ENCODE measurements around the gene EXTL1. TPM values are rescaled to one million over a fixed set of nuclear protein-coding genes. Genes with fewer than 3 reads are reported as not detected.

Gene EXTL1
- total RNA-seq (0.09 TPM), polyA plus RNA-seq (0.14 TPM)
- long read RNA-seq, donor 1, result 0 reads
- long read RNA-seq, donor 2, result 0 reads
- long read RNA-seq, donor 3, result 0 reads
- long read RNA-seq, donor 4, result 0 reads
- long read RNA-seq, donor 5, result 0 reads
- long read RNA-seq, donor 6, result 0 reads
- long read RNA-seq, donor 7, result 0 reads
- long read RNA-seq, donor 8, result 0 reads
- long read RNA-seq, donor 9, result 0 reads
- long read RNA-seq, donor 10, result 0 reads

- no peaks in the 10 kb centered on the region for H3K36me3 ChIP-seq (ENCODE audit: control insufficient read depth in 2 of 2, insufficient read depth in 2 of 2, low read length in 1 of 2)
- peak in 1 of 9 donors; percentile 49 for DNase-seq (ENCODE audit: low read depth in 6 of 9, low spot score in 9 of 9)
- peak within 1 kb of the TSS in 1 of 2 donors; percentile 17 for H3K4me3 ChIP-seq (ENCODE audit: low read length in 2 of 2)
- no peaks in the 10 kb centered on the region for H3K27me3 ChIP-seq (ENCODE audit: control insufficient read depth in 2 of 2, insufficient read depth in 1 of 2, low read length in 1 of 2)
- peaks cover 16 to 63% of the 10 kb centered on the region in 2 donors for H3K4me1 ChIP-seq (ENCODE audit: control insufficient read depth in 2 of 2, insufficient read depth in 2 of 2, low read length in 2 of 2)
- H3K27ac ChIP-seq (ENCODE audit: low read depth in 1 of 2, low read length in 1 of 2), result no peak within 1 kb of the TSS
- 82% methylated on average over 15 of the region's 15 CpGs for WGBS
- no peaks in the 10 kb centered on the region for H3K9me3 ChIP-seq (ENCODE audit: control insufficient read depth in 2 of 2, insufficient read depth in 1 of 2, low read length in 1 of 2)
These were observed at the start of gene EXTL1 for GRCh38 chr1:26021647-26022403. Gene EXTL1 (plus strand): TSS chr1:26021775. CDS start chr1:26022647, 872 bp downstream.

GRCh38 chr1:25971811-25972180 is 49.8 kb upstream of the EXTL1 start:
- 59% methylated on average over 1 of the region's 1 CpG for WGBS
- H3K36me3 ChIP-seq (ENCODE audit: control insufficient read depth in 2 of 2, insufficient read depth in 2 of 2, low read length in 1 of 2), result peaks cover 80 to 95% of the 10 kb centered on the region in 2 donors
- H3K4me3 ChIP-seq (ENCODE audit: low read length in 2 of 2), result peak overlapping the region; percentile 4 to 26
- DNase-seq (ENCODE audit: low read depth in 6 of 9, low spot score in 9 of 9), result no peak
- H3K27me3 ChIP-seq (ENCODE audit: control insufficient read depth in 2 of 2, insufficient read depth in 1 of 2, low read length in 1 of 2), result no peaks in the 10 kb centered on the region
- peak overlapping the region; percentile 96 for H3K27ac ChIP-seq (ENCODE audit: low read depth in 1 of 2, low read length in 1 of 2)
- H3K9me3 ChIP-seq (ENCODE audit: control insufficient read depth in 2 of 2, insufficient read depth in 1 of 2, low read length in 1 of 2), result peaks cover 0 to 2% of the 10 kb centered on the region in 2 donors
- H3K4me1 ChIP-seq (ENCODE audit: control insufficient read depth in 2 of 2, insufficient read depth in 2 of 2, low read length in 2 of 2), result peaks cover 45 to 76% of the 10 kb centered on the region in 2 donors

GRCh38 chr1:25973610-25974321 is 47.8 kb upstream of the EXTL1 start:
- no peak overlapping the region for H3K4me3 ChIP-seq (ENCODE audit: low read length in 2 of 2)
- H3K9me3 ChIP-seq (ENCODE audit: control insufficient read depth in 2 of 2, insufficient read depth in 1 of 2, low read length in 1 of 2), result peaks cover 0 to 2% of the 10 kb centered on the region in 2 donors
- no peak for DNase-seq (ENCODE audit: low read depth in 6 of 9, low spot score in 9 of 9)
- H3K27ac ChIP-seq (ENCODE audit: low read depth in 1 of 2, low read length in 1 of 2), result peak overlapping the region; percentile 86 to 96
- H3K4me1 ChIP-seq (ENCODE audit: control insufficient read depth in 2 of 2, insufficient read depth in 2 of 2, low read length in 2 of 2), result peaks cover 40 to 79% of the 10 kb centered on the region in 2 donors
- H3K27me3 ChIP-seq (ENCODE audit: control insufficient read depth in 2 of 2, insufficient read depth in 1 of 2, low read length in 1 of 2), result no peaks in the 10 kb centered on the region
- 98% methylated on average over 6 of the region's 6 CpGs for WGBS
- H3K36me3 ChIP-seq (ENCODE audit: control insufficient read depth in 2 of 2, insufficient read depth in 2 of 2, low read length in 1 of 2), result peaks cover 80 to 93% of the 10 kb centered on the region in 2 donors

GRCh38 chr1:25977801-25978200 is 43.8 kb upstream of the EXTL1 start:
- Histone ChIP-seq H3K27me3 (ENCODE audit: control insufficient read depth in 2 of 2, insufficient read depth in 1 of 2, low read length in 1 of 2) (no peaks in the 10 kb centered on the region), H3K9me3 (ENCODE audit: control insufficient read depth in 2 of 2, insufficient read depth in 1 of 2, low read length in 1 of 2) (peaks cover 0 to 2% of the 10 kb centered on the region in 2 donors), H3K36me3 (ENCODE audit: control insufficient read depth in 2 of 2, insufficient read depth in 2 of 2, low read length in 1 of 2) (peaks cover 80 to 95% of the 10 kb centered on the region in 2 donors), H3K27ac (ENCODE audit: low read depth in 1 of 2, low read length in 1 of 2) (peak overlapping the region in 1 of 2 donors; percentile 18), H3K4me1 (ENCODE audit: control insufficient read depth in 2 of 2, insufficient read depth in 2 of 2, low read length in 2 of 2) (peaks cover 14 to 57% of the 10 kb centered on the region in 2 donors), H3K4me3 (ENCODE audit: low read length in 2 of 2) (no peak overlapping the region)
- DNase-seq (ENCODE audit: low read depth in 6 of 9, low spot score in 9 of 9), result no peak
- WGBS, result 88% methylated on average over 5 of the region's 5 CpGs

GRCh38 chr1:25978403-25978802 is 43.2 kb upstream of the EXTL1 start:
- Histone ChIP-seq H3K4me3 (ENCODE audit: low read length in 2 of 2) (no peak overlapping the region), H3K27me3 (ENCODE audit: control insufficient read depth in 2 of 2, insufficient read depth in 1 of 2, low read length in 1 of 2) (no peaks in the 10 kb centered on the region), H3K4me1 (ENCODE audit: control insufficient read depth in 2 of 2, insufficient read depth in 2 of 2, low read length in 2 of 2) (peaks cover 13 to 56% of the 10 kb centered on the region in 2 donors), H3K27ac (ENCODE audit: low read depth in 1 of 2, low read length in 1 of 2) (peak overlapping the region in 1 of 2 donors; percentile 52), H3K9me3 (ENCODE audit: control insufficient read depth in 2 of 2, insufficient read depth in 1 of 2, low read length in 1 of 2) (peaks cover 0 to 2% of the 10 kb centered on the region in 2 donors), H3K36me3 (ENCODE audit: control insufficient read depth in 2 of 2, insufficient read depth in 2 of 2, low read length in 1 of 2) (peaks cover 81 to 95% of the 10 kb centered on the region in 2 donors)
- no peak for DNase-seq (ENCODE audit: low read depth in 6 of 9, low spot score in 9 of 9)
- WGBS, result 56% methylated on average over 2 of the region's 2 CpGs

- 84% methylated on average over 7 of the region's 7 CpGs for WGBS
- Histone ChIP-seq H3K4me1 (ENCODE audit: control insufficient read depth in 2 of 2, insufficient read depth in 2 of 2, low read length in 2 of 2) (peaks cover 10 to 55% of the 10 kb centered on the region in 2 donors), H3K9me3 (ENCODE audit: control insufficient read depth in 2 of 2, insufficient read depth in 1 of 2, low read length in 1 of 2) (no peaks in the 10 kb centered on the region), H3K27ac (ENCODE audit: low read depth in 1 of 2, low read length in 1 of 2) (peak overlapping the region in 1 of 2 donors; percentile 52), H3K36me3 (ENCODE audit: control insufficient read depth in 2 of 2, insufficient read depth in 2 of 2, low read length in 1 of 2) (peaks cover 83 to 95% of the 10 kb centered on the region in 2 donors), H3K4me3 (ENCODE audit: low read length in 2 of 2) (no peak overlapping the region), H3K27me3 (ENCODE audit: control insufficient read depth in 2 of 2, insufficient read depth in 1 of 2, low read length in 1 of 2) (no peaks in the 10 kb centered on the region)
- no peak for DNase-seq (ENCODE audit: low read depth in 6 of 9, low spot score in 9 of 9)
These were observed 42.4 kb upstream of the EXTL1 start for GRCh38 chr1:25979210-25979609.

- H3K27me3 ChIP-seq (ENCODE audit: control insufficient read depth in 2 of 2, insufficient read depth in 1 of 2, low read length in 1 of 2), result no peaks in the 10 kb centered on the region
- DNase-seq (ENCODE audit: low read depth in 6 of 9, low spot score in 9 of 9), result no peak
- peaks cover 49 to 85% of the 10 kb centered on the region in 2 donors for H3K36me3 ChIP-seq (ENCODE audit: control insufficient read depth in 2 of 2, insufficient read depth in 2 of 2, low read length in 1 of 2)
- WGBS, result 100% methylated on average over 1 of the region's 1 CpG
- H3K9me3 ChIP-seq (ENCODE audit: control insufficient read depth in 2 of 2, insufficient read depth in 1 of 2, low read length in 1 of 2), result no peaks in the 10 kb centered on the region
- peak overlapping the region; percentile 43 to 92 for H3K4me3 ChIP-seq (ENCODE audit: low read length in 2 of 2)
- peaks cover 30 to 64% of the 10 kb centered on the region in 2 donors for H3K4me1 ChIP-seq (ENCODE audit: control insufficient read depth in 2 of 2, insufficient read depth in 2 of 2, low read length in 2 of 2)
- H3K27ac ChIP-seq (ENCODE audit: low read depth in 1 of 2, low read length in 1 of 2), result peak overlapping the region in 1 of 2 donors; percentile 53
These were observed 36.4 kb upstream of the EXTL1 start for GRCh38 chr1:25985171-25985570.

GRCh38 chr1:25985670-25986069 is 35.9 kb upstream of the EXTL1 start:
- 39% methylated on average over 3 of the region's 3 CpGs for WGBS
- peak in 1 of 9 donors; percentile 57 for DNase-seq (ENCODE audit: low read depth in 6 of 9, low spot score in 9 of 9)
- Histone ChIP-seq H3K4me3 (ENCODE audit: low read length in 2 of 2) (peak overlapping the region; percentile 43 to 92), H3K4me1 (ENCODE audit: control insufficient read depth in 2 of 2, insufficient read depth in 2 of 2, low read length in 2 of 2) (peaks cover 30 to 67% of the 10 kb centered on the region in 2 donors), H3K27me3 (ENCODE audit: control insufficient read depth in 2 of 2, insufficient read depth in 1 of 2, low read length in 1 of 2) (no peaks in the 10 kb centered on the region), H3K27ac (ENCODE audit: low read depth in 1 of 2, low read length in 1 of 2) (peak overlapping the region in 1 of 2 donors; percentile 53), H3K36me3 (ENCODE audit: control insufficient read depth in 2 of 2, insufficient read depth in 2 of 2, low read length in 1 of 2) (peaks cover 49 to 81% of the 10 kb centered on the region in 2 donors), H3K9me3 (ENCODE audit: control insufficient read depth in 2 of 2, insufficient read depth in 1 of 2, low read length in 1 of 2) (no peaks in the 10 kb centered on the region)

Data from thymus (tissue), 14 donors.